ENCODE data around the gene COP1. TPM values are rescaled to one million over a fixed set of nuclear protein-coding genes. Genes with fewer than 3 reads are reported as not detected.

Gene COP1
- total and polyA plus RNA-seq, 8 donors = 12.3 to 33.1 (median 20.5) TPM

GRCh38 chr1:176051402-176051801, 155.7 kb downstream of the COP1 start:
- Histone ChIP-seq H3K36me3 (no peaks in the 10 kb centered on the region), H3K9me3 (no peaks in the 10 kb centered on the region), H3K27ac (no peak overlapping the region), H3K4me1 (no peaks in the 10 kb centered on the region), H3K27me3 (no peaks in the 10 kb centered on the region), H3K4me3 (no peak overlapping the region)
- ATAC-seq = no peak
- no peak for FAIRE-seq
- TF ChIP-seq, protein P1, sequence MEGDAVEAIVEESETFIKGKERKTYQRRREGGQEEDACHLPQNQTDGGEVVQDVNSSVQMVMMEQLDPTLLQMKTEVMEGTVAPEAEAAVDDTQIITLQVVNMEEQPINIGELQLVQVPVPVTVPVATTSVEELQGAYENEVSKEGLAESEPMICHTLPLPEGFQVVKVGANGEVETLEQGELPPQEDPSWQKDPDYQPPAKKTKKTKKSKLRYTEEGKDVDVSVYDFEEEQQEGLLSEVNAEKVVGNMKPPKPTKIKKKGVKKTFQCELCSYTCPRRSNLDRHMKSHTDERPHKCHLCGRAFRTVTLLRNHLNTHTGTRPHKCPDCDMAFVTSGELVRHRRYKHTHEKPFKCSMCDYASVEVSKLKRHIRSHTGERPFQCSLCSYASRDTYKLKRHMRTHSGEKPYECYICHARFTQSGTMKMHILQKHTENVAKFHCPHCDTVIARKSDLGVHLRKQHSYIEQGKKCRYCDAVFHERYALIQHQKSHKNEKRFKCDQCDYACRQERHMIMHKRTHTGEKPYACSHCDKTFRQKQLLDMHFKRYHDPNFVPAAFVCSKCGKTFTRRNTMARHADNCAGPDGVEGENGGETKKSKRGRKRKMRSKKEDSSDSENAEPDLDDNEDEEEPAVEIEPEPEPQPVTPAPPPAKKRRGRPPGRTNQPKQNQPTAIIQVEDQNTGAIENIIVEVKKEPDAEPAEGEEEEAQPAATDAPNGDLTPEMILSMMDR (IDR thresholded peaks at IDR 0.05) = no peak
- WGBS, 2 donors = 82 to 92% methylated on average over 3 of the region's 3 CpGs
- DNase-seq = no peak
- intact Hi-C loops (cut with DNase I) = no loop called here

DNA sequence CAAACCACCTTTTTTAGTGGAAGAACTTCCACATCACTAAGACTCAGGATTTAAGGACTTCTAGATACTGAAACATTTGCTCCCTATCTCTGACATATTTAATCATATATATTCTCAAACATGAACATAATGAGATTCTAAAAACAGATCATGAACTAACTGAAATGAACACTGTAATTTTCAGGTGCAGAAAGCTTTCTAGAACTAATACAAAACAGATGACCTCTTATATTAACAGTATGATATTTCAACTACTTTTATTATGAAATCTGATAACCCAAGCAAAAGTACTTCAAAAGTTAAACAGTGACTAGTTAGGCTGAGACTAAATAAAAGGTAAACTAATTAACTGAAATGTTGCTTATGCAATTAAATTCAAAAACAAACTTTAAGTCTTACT, 157.5 kb downstream of the COP1 start:
- FAIRE-seq = no peak
- no peaks in the 10 kb centered on the region for H3K4me1 ChIP-seq
- intact Hi-C loops (cut with DNase I) = no loop called here

GRCh38 chr1:176046926-176047325, 160.2 kb downstream of the COP1 start:
- FAIRE-seq (no peak), ATAC-seq (no peak)
- WGBS, 2 donors = 93 to 95% methylated on average over 3 of the region's 3 CpGs

More for the DNA sequence above, 157.5 kb downstream of the COP1 start:
- TF ChIP-seq, protein P1 (IDR thresholded peaks at IDR 0.05) = no peak
- DNase-seq (no peak), ATAC-seq (no peak)
- no peaks in the 10 kb centered on the region for H3K36me3 ChIP-seq
- no peak overlapping the region for H3K4me3 ChIP-seq
- H3K27ac ChIP-seq = no peak overlapping the region
- H3K9me3 ChIP-seq = no peaks in the 10 kb centered on the region
- H3K27me3 ChIP-seq = no peaks in the 10 kb centered on the region

GRCh38 chr1:176043537-176043936, 163.5 kb downstream of the COP1 start:
- Histone ChIP-seq H3K27me3 (no peaks in the 10 kb centered on the region), H3K4me1 (no peaks in the 10 kb centered on the region), H3K9me3 (no peaks in the 10 kb centered on the region), H3K36me3 (peaks cover 0 to 16% (median 6%) of the 10 kb centered on the region in 3 donors), H3K27ac (no peak overlapping the region), H3K4me3 (no peak overlapping the region)
- ATAC-seq = no peak
- TF ChIP-seq, protein P1 (IDR thresholded peaks at IDR 0.05) = no peak
- intact Hi-C loops (cut with DNase I) = no loop called here
- no peak for DNase-seq
- no peak for FAIRE-seq

More at GRCh38 chr1:176046926-176047325, 160.2 kb downstream of the COP1 start:
- no peak for DNase-seq
- no peak overlapping the region for H3K27ac ChIP-seq
- H3K4me1 ChIP-seq = no peaks in the 10 kb centered on the region
- H3K9me3 ChIP-seq = no peaks in the 10 kb centered on the region
- intact Hi-C loops (cut with DNase I) = no loop called here
- H3K36me3 ChIP-seq = peaks cover 0 to 5% (median 0%) of the 10 kb centered on the region in 3 donors
- no peak overlapping the region for H3K4me3 ChIP-seq
- TF ChIP-seq, protein P1 (IDR thresholded peaks at IDR 0.05) = no peak
- H3K27me3 ChIP-seq = no peaks in the 10 kb centered on the region

DNA sequence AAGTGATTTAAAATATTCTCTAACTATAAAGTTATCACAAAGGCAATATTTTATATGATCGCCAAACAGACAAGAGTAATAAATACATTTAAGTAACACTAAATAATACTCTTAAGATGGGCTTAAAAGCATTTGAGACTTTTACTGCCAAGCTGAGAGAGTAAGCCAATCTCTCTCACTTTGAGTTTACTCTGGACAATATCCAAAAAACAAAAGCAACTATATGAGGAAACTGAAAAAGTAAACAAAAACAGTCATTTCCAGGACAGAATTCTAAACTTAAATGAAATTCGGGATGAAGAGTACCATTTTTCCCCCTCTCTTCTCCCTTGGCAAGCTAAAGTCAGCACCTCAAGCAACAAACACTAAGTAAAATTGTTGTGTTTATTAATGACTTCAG, 173.2 kb downstream of the COP1 start:
- no peak for FAIRE-seq
- DNase-seq = no peak
- peak in 3 of 4 donors; percentile 46 to 57 (median 53) for ATAC-seq
- Histone ChIP-seq H3K36me3 (no peaks in the 10 kb centered on the region), H3K27me3 (no peaks in the 10 kb centered on the region), H3K9me3 (no peaks in the 10 kb centered on the region), H3K4me1 (peaks cover 4 to 8% (median 7%) of the 10 kb centered on the region in 3 donors), H3K4me3 (no peak overlapping the region), H3K27ac (no peak overlapping the region)
- WGBS, 2 donors = 29 to 33% methylated on average over 2 of the region's 2 CpGs
- TF ChIP-seq, protein P1 (IDR thresholded peaks at IDR 0.05) = no peak
- intact Hi-C loops (cut with DNase I) = no loop called here
